ENCODE data around the gene MUL1. TPM values are rescaled to one million over a fixed set of nuclear protein-coding genes. Genes with fewer than 3 reads are reported as not detected.

The MUL1 gene
- total RNA-seq, 4 donors from 2014 or later: 14.1 to 35.9 (median 29.3) TPM

- no peaks in the 10 kb centered on the region for H3K27me3 ChIP-seq
- H3K27ac ChIP-seq: no peak overlapping the region
- TF ChIP-seq CTCF (IDR thresholded peaks at IDR 0.05) (no peak), POLR2A (IDR thresholded peaks at IDR 0.05) (no peak)
- no peaks in the 10 kb centered on the region for H3K36me3 ChIP-seq
- H3K4me3 ChIP-seq: no peak overlapping the region
- intact Hi-C loops (cut with DNase I; ENCODE audit: low total_unique reads): loop anchor here (10.0 kb wide), 3 partner anchors 121 to 581 kb away; no protein-coding TSS in a partner anchor
- no peaks in the 10 kb centered on the region for H3K9me3 ChIP-seq
- DNase-seq: no peak
- H3K4me1 ChIP-seq: no peaks in the 10 kb centered on the region
Observed at GRCh38 chr1:20495661-20496060, 12.3 kb downstream of the MUL1 start.

GRCh38 chr1:20494609-20495311 lies 13.2 kb downstream of the MUL1 start:
- no peak for DNase-seq
- H3K9me3 ChIP-seq: no peaks in the 10 kb centered on the region
- TF ChIP-seq POLR2A (IDR thresholded peaks at IDR 0.05): no peak
- no peak for TF ChIP-seq CTCF (IDR thresholded peaks at IDR 0.05)
- H3K4me3 ChIP-seq: no peak overlapping the region
- no peaks in the 10 kb centered on the region for H3K36me3 ChIP-seq
- intact Hi-C loops (cut with DNase I; ENCODE audit: low total_unique reads): loop anchor here (10.0 kb wide), 3 partner anchors 120 to 580 kb away; no protein-coding TSS in a partner anchor
- no peaks in the 10 kb centered on the region for H3K4me1 ChIP-seq
- H3K27me3 ChIP-seq: no peaks in the 10 kb centered on the region
- peak overlapping the region in 1 of 2 donors; percentile 38 for H3K27ac ChIP-seq

- intact Hi-C loops (cut with DNase I; ENCODE audit: low total_unique reads): loop anchor here (10.0 kb wide), 3 partner anchors 119 to 579 kb away; no protein-coding TSS in a partner anchor
- no peaks in the 10 kb centered on the region for H3K27me3 ChIP-seq
- no peaks in the 10 kb centered on the region for H3K4me1 ChIP-seq
- H3K27ac ChIP-seq: peak overlapping the region in 1 of 2 donors; percentile 38
- H3K4me3 ChIP-seq: no peak overlapping the region
- peak; percentile 85 to 87 for DNase-seq
- TF ChIP-seq POLR2A (IDR thresholded peaks at IDR 0.05) (no peak), CTCF (IDR thresholded peaks at IDR 0.05) (peak; percentile 94 to 98 (median 98))
- no peaks in the 10 kb centered on the region for H3K9me3 ChIP-seq
- H3K36me3 ChIP-seq: no peaks in the 10 kb centered on the region
Observed at GRCh38 chr1:20493839-20494608, 13.9 kb downstream of the MUL1 start.

- Histone ChIP-seq H3K27me3 (no peaks in the 10 kb centered on the region), H3K4me3 (no peak overlapping the region), H3K27ac (no peak overlapping the region), H3K36me3 (no peaks in the 10 kb centered on the region), H3K9me3 (no peaks in the 10 kb centered on the region), H3K4me1 (no peaks in the 10 kb centered on the region)
- TF ChIP-seq POLR2A (IDR thresholded peaks at IDR 0.05): no peak
- TF ChIP-seq CTCF (IDR thresholded peaks at IDR 0.05): no peak
- intact Hi-C loops (cut with DNase I; ENCODE audit: low total_unique reads): loop anchor here (10.0 kb wide), 3 partner anchors 119 to 579 kb away; no protein-coding TSS in a partner anchor
- DNase-seq: no peak
Observed at GRCh38 chr1:20493309-20493708, 14.6 kb downstream of the MUL1 start.

GRCh38 chr1:20492751-20493150 lies 15.2 kb downstream of the MUL1 start:
- no peak for TF ChIP-seq CTCF (IDR thresholded peaks at IDR 0.05)
- no peak for TF ChIP-seq POLR2A (IDR thresholded peaks at IDR 0.05)
- H3K36me3 ChIP-seq: no peaks in the 10 kb centered on the region
- no peak for DNase-seq
- H3K4me3 ChIP-seq: no peak overlapping the region
- no peaks in the 10 kb centered on the region for H3K4me1 ChIP-seq
- H3K9me3 ChIP-seq: no peaks in the 10 kb centered on the region
- intact Hi-C loops (cut with DNase I; ENCODE audit: low total_unique reads): loop anchor here (10.0 kb wide), 3 partner anchors 118 to 578 kb away; no protein-coding TSS in a partner anchor
- no peaks in the 10 kb centered on the region for H3K27me3 ChIP-seq
- H3K27ac ChIP-seq: no peak overlapping the region

Measured in uterus (tissue), 4 donors.